HCT116 (cell line): ENCODE results near the gene CAMKMT. TPM values are rescaled to one million over a fixed set of nuclear protein-coding genes. Genes with fewer than 3 reads are reported as not detected.

Experiments
- ATAC-seq: fragments of 200-7000 bp; cut with Tn5 transposase; 2 replicates; pipeline ENCODE4 v1.9.1; 2020; ENCODE audit warnings: mild to moderate bottlenecking, moderate library complexity
- BruUV-seq: library from RNA; stranded (reverse); fragments of 400-500 nt; replicated peaks from 2 replicates; lab custom pipeline; 2021; lab: Mats Ljungman, UMichigan
- CTCF ChIA-PET: fragments of 300-600 bp; sonication (Branson Sonifier 250); formaldehyde crosslinking; loops from one replicate; lab custom pipeline; 2021; ENCODE audit warnings: antibody characterized with exemption; lab: Charles Lee
- POLR2A ChIA-PET: fragments of 300-600, 350-600 bp; sonication (Branson Sonifier 250); formaldehyde crosslinking; loops from one replicate; lab custom pipeline; 2021; ENCODE audit warnings: antibody characterized with exemption; lab: Charles Lee
- RAD21 ChIA-PET, 2 experiments: fragments of 300-600 bp; sonication (Branson Sonifier 250); formaldehyde crosslinking; loops; one replicate each; lab custom pipeline; 2023; ENCODE audit warnings: low total read pairs in 2 of 2; ENCODE audit not compliant: uncharacterized antibody in 2 of 2, unreplicated experiment in 2 of 2, low non-redundant PET in 1 of 2; lab: Charles Lee
- DNase-seq: peaks from one replicate; pipeline ENCODE4 v3.0.0-alpha.2; 2010; ENCODE audit warnings: low read depth, low spot score
- H2AFZ ChIP-seq: fragments of 200-600 bp; shearing (Covaris generic), sonication (generic); 2 replicates; pipeline ENCODE4 v1.6.1; 2017; ENCODE audit warnings: low read depth, mixed run types, mixed read lengths, antibody characterized with exemption, low read length; ENCODE audit not compliant: poor library complexity, severe bottlenecking
- H3K27ac ChIP-seq: 2 replicates; pipeline ENCODE4 v1.5.1; 2012; ENCODE audit warnings: low read depth, low read length
- H3K27me3 ChIP-seq: fragments of 200-600 bp; sonication (generic); 2 replicates; pipeline ENCODE4 v1.6.1; 2016; ENCODE audit warnings: mixed run types, low read length, mixed read lengths; ENCODE audit not compliant: insufficient read depth
- H3K36me3 ChIP-seq, 2 experiments: fragments of 200-500 bp in 1 of 2; fragments of 200-600 bp in 1 of 2; sonication (Bioruptor generic) in 1 of 2; sonication (generic) in 1 of 2; 2 replicates each; pipeline versions ENCODE4 v1.5.1 to v1.6.1; 2014 to 2016; ENCODE audit warnings: low read length in 2 of 2, inconsistent platforms in 1 of 2, mixed read lengths in 1 of 2, mixed run types in 1 of 2; ENCODE audit not compliant: insufficient read depth in 2 of 2, control insufficient read depth in 1 of 2
- H3K4me1 ChIP-seq, 2 experiments: fragments of 200-600 bp in 1 of 2; sonication (generic) in 1 of 2; 2 replicates each; pipeline versions ENCODE4 v1.5.1 to v1.6.1; 2012 to 2017; ENCODE audit warnings: low read length in 2 of 2, inconsistent platforms in 1 of 2, mild to moderate bottlenecking in 1 of 2, mixed read lengths in 1 of 2, mixed run types in 1 of 2, moderate library complexity in 1 of 2; ENCODE audit not compliant: insufficient read depth in 2 of 2, control insufficient read depth in 1 of 2
- H3K4me2 ChIP-seq: fragments of 200-600 bp; sonication (generic); 2 replicates; pipeline ENCODE4 v1.6.1; 2017; ENCODE audit warnings: mixed run types, low read length, mixed read lengths
- H3K4me3 ChIP-seq, 2 experiments: fragments of 200-600 bp in 1 of 2; sonication (generic) in 1 of 2; replicated peaks in 1 of 2; 2 replicates each; pipeline ENCODE4 v1.5.1; 2011 to 2016; ENCODE audit warnings: low read length in 2 of 2, control low read depth in 1 of 2, low read depth in 1 of 2, mild to moderate bottlenecking in 1 of 2, mixed read lengths in 1 of 2, mixed run types in 1 of 2
- H3K79me2 ChIP-seq: fragments of 200-600 bp; sonication (generic); 2 replicates; pipeline ENCODE4 v1.6.1; 2017; ENCODE audit warnings: mild to moderate bottlenecking, mixed run types, low read length, moderate library complexity, mixed read lengths; ENCODE audit not compliant: insufficient read depth
- H3K9ac ChIP-seq: fragments of 200-600 bp; sonication (generic); 2 replicates; pipeline ENCODE4 v1.6.1; 2016; ENCODE audit warnings: low read length, mixed read lengths
- H3K9me2 ChIP-seq: fragments of 200-600 bp; sonication (generic), shearing (Covaris generic); 2 replicates; pipeline ENCODE4 v1.6.1; 2017; ENCODE audit warnings: mixed run types, mild to moderate bottlenecking, moderate library complexity; ENCODE audit not compliant: insufficient read depth
- H3K9me3 ChIP-seq, 2 experiments: fragments of 200-500 bp in 1 of 2; fragments of 200-600 bp in 1 of 2; sonication (Bioruptor generic) in 1 of 2; sonication (generic) in 1 of 2; 2 replicates each; pipeline ENCODE4 v1.6.1; 2014 to 2017; ENCODE audit warnings: low read length in 2 of 2, mixed read lengths in 2 of 2, inconsistent platforms in 1 of 2, low read depth in 1 of 2, mild to moderate bottlenecking in 1 of 2, mixed run types in 1 of 2, moderate library complexity in 1 of 2; ENCODE audit not compliant: control insufficient read depth in 1 of 2, insufficient read depth in 1 of 2
- H4K20me1 ChIP-seq: fragments of 200-600 bp; sonication (generic), shearing (Covaris generic); 2 replicates; pipeline ENCODE4 v1.6.1; 2017; ENCODE audit warnings: mixed run types, mild to moderate bottlenecking, moderate library complexity; ENCODE audit not compliant: insufficient read depth
- ATF3 ChIP-seq: IDR thresholded peaks from 2 replicates; pipeline ENCODE4 v1.6.1; 2012
- EZH2 ChIP-seq: fragments of 200-600 bp; sonication (generic); IDR thresholded peaks from 2 replicates; pipeline ENCODE4 v1.6.1; 2017; ENCODE audit warnings: antibody characterized with exemption, mixed run types
- EZH2phosphoT487 ChIP-seq: fragments of 200-600 bp; IDR thresholded peaks from 2 replicates; pipeline ENCODE4 v1.6.1; 2018; ENCODE audit warnings: antibody characterized with exemption, borderline replicate concordance
- FOSL1 ChIP-seq: IDR thresholded peaks from 2 replicates; pipeline ENCODE4 v1.6.1; 2012; ENCODE audit warnings: low read depth
- RAD21 ChIP-seq: IDR thresholded peaks from 2 replicates; pipeline ENCODE4 v1.6.1; 2012; ENCODE audit warnings: low read depth, mild to moderate bottlenecking
- REST ChIP-seq: IDR thresholded peaks from 2 replicates; pipeline ENCODE4 v1.6.1; 2012; ENCODE audit warnings: low read depth
- TCF7L2 ChIP-seq: IDR thresholded peaks from 2 replicates; pipeline ENCODE4 v1.7.0; 2011; ENCODE audit warnings: borderline replicate concordance, inconsistent platforms; ENCODE audit not compliant: insufficient read depth, insufficient read length; ENCODE audit errors: extremely low read depth
- ZBTB33 ChIP-seq: IDR thresholded peaks from 2 replicates; pipeline ENCODE4 v1.6.1; 2011; ENCODE audit warnings: mild to moderate bottlenecking, low read length, moderate library complexity; ENCODE audit not compliant: insufficient replicate concordance; ENCODE audit errors: extremely low read depth
- ZNF274 ChIP-seq: fragments of 200-500 bp; sonication (Bioruptor generic); IDR thresholded peaks from 2 replicates; pipeline ENCODE4 v1.6.1; 2014; ENCODE audit warnings: mild to moderate bottlenecking, low read depth, low read length, inconsistent platforms
- intact Hi-C: fragments of 100-400 bp; cut with micrococcal nuclease; formaldehyde crosslinking; loops from 2 replicates; pipeline ENCODE4 v1.10.0; 2022
- total RNA-seq: library from RNA; stranded (reverse); gene quantifications from one replicate; pipeline ENCODE4 v1.2.1, GENCODE V29; 2021; ENCODE audit not compliant: unreplicated experiment

Gene CAMKMT
- total RNA-seq, 1 experiment from 2014 or later = 10.6 TPM

GRCh38 chr2:44736270-44736942 lies 374.7 kb downstream of the CAMKMT start:
- no peak for DNase-seq
- Histone ChIP-seq H3K9ac (no peak overlapping the region), H3K27me3 (no peaks in the 10 kb centered on the region), H2AFZ (no peak overlapping the region), H3K9me2 (no peaks in the 10 kb centered on the region), H3K4me3 (no peak overlapping the region), H3K79me2 (no peaks in the 10 kb centered on the region), H3K9me3 (peaks cover 0 to 7% of the 10 kb centered on the region in 2 experiments; a peak in 1 of 4 replicates), H3K4me2 (no peak overlapping the region), H3K36me3 (no peaks in the 10 kb centered on the region)
- no peak for ATAC-seq
- ChIA-PET RAD21 (no interaction called here), CTCF (no interaction called here), POLR2A (no interaction called here)
- intact Hi-C loops = no loop called here
- BruUV-seq = no TSS peak
- TF ChIP-seq ZBTB33 = no peak
- TF ChIP-seq EZH2phosphoT487 = no peak
- TF ChIP-seq REST = no peak
- no peak for TF ChIP-seq ZNF274
- TF ChIP-seq EZH2 = no peak
- TF ChIP-seq FOSL1 = no peak
- TF ChIP-seq TCF7L2 = no peak
- no peak for TF ChIP-seq RAD21
- TF ChIP-seq ATF3 = no peak
- TF ChIP-seq, all 23 proteins: peak for 0
- Histone ChIP-seq H4K20me1 (no peaks in the 10 kb centered on the region), H3K4me1 (no peaks in the 10 kb centered on the region), H3K27ac (no peak overlapping the region)
